Activated naive CD4-positive, alpha-beta T cell treated with anti-CD3 and anti-CD28 coated beads, Interleukin-2, amount 50 U/mL, for 72 hours (primary cell): ENCODE results near the gene SLC22A1. TPM values are rescaled to one million over a fixed set of nuclear protein-coding genes. Genes with fewer than 3 reads are reported as not detected.
"Not testable (repeated sequence)": the region's sequence is repeated elsewhere in the genome, so short reads cannot be mapped to it uniquely, and the experiment has no call there.

Source experiments
- ATAC-seq, 2 donors: fragments of 150-1000 bp; cut with Tn5 transposase; 2 replicates each; pipeline ENCODE4 v1.10.0; 2021; ENCODE audit warnings: mild to moderate bottlenecking in 2 of 2, moderate library complexity in 2 of 2
- DNase-seq, 2 donors: peaks; one replicate each; pipeline ENCODE4 v3.0.0; 2021 to 2022; ENCODE audit warnings: low spot score in 2 of 2
- H3K27ac Mint-ChIP-seq, 2 donors: one replicate each; pipeline ENCODE4 v1.8.0; 2022; ENCODE audit warnings: mild to moderate bottlenecking in 2 of 2, mixed read lengths in 2 of 2
- H3K36me3 Mint-ChIP-seq, 2 donors: one replicate each; pipeline ENCODE4 v1.8.0; 2022; ENCODE audit warnings: mixed read lengths in 2 of 2
- H3K9me3 Mint-ChIP-seq, 2 donors: one replicate each; pipeline ENCODE4 v1.8.0; 2022; ENCODE audit warnings: mixed read lengths in 2 of 2
- total RNA-seq, 2 donors: library from RNA; stranded (reverse); gene quantifications; one replicate each; pipeline ENCODE4 v1.2.3, GENCODE V29; 2022

Gene SLC22A1
- total RNA-seq, 2 donors from 2014 or later: 1.2 TPM; not detected in 1

DNA sequence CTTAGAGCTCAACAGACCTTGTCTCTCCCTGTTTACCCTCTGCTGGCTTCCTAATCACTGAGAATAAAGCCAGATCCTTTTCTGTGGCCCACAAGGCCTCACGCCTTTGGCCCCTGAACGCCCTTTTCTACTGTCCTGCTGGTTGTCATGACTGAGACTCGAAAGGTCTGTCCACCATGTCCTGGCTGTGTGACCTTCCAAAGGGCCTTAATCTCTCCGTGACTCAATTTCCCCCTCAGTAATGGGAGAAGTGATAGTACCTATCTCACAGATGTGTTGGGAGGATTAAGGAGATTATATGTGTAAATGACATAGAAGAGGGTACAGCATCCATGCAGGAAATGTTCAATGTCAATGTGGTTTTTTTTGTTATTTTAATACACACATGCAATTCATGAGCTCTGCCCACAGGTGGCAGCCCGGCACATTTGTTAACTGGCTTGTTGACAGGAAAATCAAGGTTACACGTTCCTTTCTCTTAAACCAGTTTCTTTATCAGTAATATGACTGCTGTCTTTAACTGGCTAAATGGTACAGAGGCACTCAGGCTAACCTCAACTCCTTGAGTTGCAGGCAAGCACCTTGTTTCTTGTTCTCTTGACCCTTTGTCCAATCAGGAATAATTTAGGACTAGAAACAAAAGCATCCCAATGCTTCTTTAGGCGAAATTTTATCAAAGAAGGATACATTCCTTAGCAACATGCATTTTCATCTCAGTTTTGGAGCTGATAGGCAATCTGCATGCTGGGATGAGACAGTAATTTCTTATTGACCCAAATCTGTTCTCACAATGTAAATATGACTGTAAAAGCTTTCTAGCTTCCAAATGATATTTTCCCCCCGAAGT lies 16.6 kb downstream of the SLC22A1 start:
- DNase-seq: peak in 1 of 2 donors; percentile 69
- Mint-ChIP-seq H3K9me3 (no peaks in the 10 kb centered on the region), H3K27ac (no peak overlapping the region), H3K36me3 (peaks cover 0 to 4% of the 10 kb centered on the region in 2 donors)
- ATAC-seq: peak; percentile 38 to 66

DNA sequence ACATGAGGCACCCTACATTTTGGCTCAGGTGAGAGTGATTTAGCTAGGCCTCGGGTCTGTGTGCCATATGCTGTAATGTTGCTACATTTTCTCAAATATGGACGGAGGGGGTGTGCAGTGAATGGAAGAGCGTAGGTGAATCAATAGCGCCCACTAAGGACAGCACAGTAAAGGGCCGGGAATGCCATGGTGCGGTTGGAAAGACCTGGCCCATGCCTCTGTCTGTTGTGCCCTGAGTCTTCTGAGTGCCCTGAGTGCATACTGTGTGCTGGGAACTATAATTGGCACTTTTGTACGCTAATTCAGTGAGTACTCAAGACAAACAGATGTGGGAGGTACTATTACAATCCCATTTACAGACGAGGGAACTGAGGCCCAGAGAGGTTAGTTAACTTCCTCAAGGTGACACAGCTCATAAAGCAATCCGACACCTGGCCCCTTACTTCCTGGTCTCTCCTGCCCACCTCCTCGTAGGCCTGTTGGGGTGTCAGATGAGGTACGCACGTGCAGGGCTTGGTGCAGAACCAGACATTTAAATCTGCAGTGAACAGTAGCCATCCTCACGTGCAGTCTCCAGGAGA lies 17.3 kb downstream of the SLC22A1 start:
- peaks cover 0 to 2% of the 10 kb centered on the region in 2 donors for H3K9me3 Mint-ChIP-seq
- H3K36me3 Mint-ChIP-seq: no peaks in the 10 kb centered on the region
- H3K27ac Mint-ChIP-seq: no peak overlapping the region
- peak in 1 of 2 donors; percentile 10 for ATAC-seq
- no peak for DNase-seq

DNA sequence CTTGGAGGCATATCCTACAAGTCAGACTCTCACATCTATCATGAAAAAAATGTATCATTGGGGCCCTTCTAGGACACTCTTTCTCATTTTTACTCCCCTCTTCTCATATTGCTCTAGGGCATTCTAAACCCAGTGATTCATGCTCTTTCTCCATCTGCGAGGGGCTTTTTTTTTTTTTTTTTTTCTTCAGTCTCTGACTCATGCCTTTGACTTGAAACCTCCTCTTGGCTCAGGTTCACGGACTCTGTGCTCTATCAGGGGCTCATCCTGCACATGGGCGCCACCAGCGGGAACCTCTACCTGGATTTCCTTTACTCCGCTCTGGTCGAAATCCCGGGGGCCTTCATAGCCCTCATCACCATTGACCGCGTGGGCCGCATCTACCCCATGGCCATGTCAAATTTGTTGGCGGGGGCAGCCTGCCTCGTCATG lies 17.8 kb downstream of the SLC22A1 start:
- DNase-seq (no peak), ATAC-seq (peak; percentile 54 to 85)
- H3K9me3 Mint-ChIP-seq: peaks cover 0 to 7% of the 10 kb centered on the region in 2 donors
- H3K27ac Mint-ChIP-seq: no peak overlapping the region
- H3K36me3 Mint-ChIP-seq: no peaks in the 10 kb centered on the region

DNA sequence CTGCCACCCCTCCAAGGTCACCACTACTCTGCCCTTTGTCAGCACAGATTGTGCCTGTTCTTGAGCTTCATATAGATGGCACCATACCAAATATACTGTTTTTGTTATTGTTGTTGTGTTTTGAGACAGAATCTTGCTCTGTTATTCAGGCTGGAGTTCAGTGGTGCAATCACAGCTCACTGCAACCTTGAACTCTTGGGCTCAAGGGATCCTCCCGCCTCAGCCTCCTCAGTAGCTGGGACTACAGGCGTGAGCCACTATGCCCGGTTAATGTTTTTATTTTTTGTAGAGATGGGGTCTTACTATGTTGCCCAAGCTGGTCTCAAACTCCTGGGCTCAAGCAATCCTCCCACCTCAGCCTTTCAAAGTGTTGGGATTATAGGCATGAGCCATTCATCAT lies 18.9 kb downstream of the SLC22A1 start:
- H3K36me3 Mint-ChIP-seq, ATAC-seq, DNase-seq, H3K27ac Mint-ChIP-seq, H3K9me3 Mint-ChIP-seq: not testable (repeated sequence)

DNA sequence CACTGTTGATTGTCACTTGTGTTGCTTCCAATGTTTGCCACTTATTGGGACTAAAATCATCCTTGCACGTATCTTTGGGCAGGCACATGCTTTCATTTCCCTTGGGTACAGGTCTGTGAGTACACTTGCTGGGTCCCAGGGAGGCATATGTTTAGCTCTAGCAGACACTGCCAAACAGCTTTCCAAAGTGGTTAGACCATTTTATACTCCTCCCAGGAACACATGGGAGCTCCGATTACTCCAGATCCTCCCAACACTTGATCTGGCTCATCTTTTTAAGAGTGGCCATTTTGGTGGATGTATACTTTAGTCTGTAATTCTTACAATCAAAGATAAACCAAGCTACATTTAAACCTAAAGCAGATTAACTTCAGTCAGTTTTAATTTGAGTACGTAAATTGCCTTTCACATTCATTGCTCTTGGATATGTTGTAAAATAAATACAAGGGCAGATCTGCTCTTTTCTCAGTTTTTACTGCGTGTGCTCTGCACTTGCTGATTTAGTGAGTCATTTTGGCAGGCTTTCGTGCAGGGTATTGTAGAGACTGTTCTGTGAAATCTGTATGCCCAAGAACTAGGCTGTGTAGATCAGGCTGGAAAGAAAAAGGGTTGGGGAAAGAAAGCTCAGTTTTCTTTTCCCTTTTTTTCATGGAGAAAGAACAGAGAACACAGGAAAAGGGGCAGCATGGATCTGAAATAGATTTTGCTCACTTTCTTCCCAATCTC lies 19.5 kb downstream of the SLC22A1 start:
- peaks cover 0 to 9% of the 10 kb centered on the region in 2 donors for H3K9me3 Mint-ChIP-seq
- ATAC-seq (no peak), DNase-seq (no peak)
- H3K27ac Mint-ChIP-seq: no peak overlapping the region
- H3K36me3 Mint-ChIP-seq: no peaks in the 10 kb centered on the region

DNA sequence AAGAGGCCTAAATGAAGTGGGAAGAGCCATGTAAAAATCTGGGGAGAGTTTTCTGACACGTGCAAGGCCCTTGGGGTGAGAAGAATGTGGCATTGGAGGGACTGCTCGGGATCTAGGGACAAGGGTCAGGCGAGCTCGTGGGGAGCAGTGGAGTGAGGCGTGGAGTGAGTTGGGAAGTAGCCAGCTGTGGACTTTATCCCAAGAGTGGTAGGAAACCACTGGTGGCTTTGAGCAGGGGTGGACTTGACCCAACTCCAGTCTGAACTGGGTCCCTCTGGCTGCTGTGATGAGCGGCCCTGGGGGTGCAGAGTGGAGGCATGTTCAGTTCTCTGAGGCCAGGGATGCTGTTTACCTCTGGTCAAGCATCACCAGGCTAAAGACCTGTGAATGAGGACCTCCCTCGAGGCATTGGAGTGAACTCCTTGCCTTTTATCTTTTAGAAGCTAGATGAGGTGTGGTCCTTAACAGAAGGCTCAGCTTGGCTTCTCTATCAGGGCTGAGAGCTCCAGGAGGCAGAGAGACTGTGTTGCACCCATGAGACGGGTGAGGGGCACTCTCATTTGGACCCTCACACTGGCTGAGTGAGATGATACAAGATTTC lies 20.6 kb downstream of the SLC22A1 start:
- DNase-seq (no peak), ATAC-seq (no peak)
- Mint-ChIP-seq H3K36me3 (no peaks in the 10 kb centered on the region), H3K9me3 (peaks cover 0 to 9% of the 10 kb centered on the region in 2 donors), H3K27ac (no peak overlapping the region)

DNA sequence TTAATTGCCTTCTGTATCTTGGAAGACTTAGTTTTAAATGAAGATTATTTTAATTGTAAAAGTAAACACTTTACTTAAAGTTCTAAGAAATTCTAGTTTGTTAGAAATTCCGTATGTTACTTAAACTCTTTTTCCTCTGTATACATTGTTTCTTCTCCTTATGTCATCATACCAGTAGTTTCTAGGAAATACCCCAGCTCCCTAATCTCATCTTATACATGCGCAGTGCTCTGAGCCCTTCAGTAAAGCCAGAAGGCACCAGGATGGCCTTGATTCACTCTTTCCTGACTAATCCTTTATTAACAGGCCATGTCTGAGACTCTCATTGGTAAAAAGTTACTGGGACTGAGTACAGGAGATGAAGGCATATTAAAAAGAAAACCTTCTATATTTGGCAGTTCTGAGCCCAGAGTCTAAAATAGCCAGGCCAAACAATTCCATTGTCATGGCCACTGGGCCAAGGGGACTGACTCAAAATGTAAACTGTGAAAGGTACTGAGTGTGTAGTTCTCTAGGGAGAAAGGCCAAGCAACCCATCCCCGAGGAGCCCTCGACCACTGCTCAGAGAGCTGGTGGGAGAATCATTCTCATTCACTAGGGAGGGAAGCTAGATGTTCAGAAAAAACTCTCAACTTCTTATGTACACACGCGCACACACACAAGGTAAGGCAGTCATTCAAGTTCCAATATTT lies 25.0 kb downstream of the SLC22A1 start:
- no peak for ATAC-seq
- no peak for DNase-seq
- H3K27ac Mint-ChIP-seq: no peak overlapping the region
- peaks cover 5 to 9% of the 10 kb centered on the region in 2 donors for H3K9me3 Mint-ChIP-seq
- peaks cover 0 to 4% of the 10 kb centered on the region in 2 donors for H3K36me3 Mint-ChIP-seq

DNA sequence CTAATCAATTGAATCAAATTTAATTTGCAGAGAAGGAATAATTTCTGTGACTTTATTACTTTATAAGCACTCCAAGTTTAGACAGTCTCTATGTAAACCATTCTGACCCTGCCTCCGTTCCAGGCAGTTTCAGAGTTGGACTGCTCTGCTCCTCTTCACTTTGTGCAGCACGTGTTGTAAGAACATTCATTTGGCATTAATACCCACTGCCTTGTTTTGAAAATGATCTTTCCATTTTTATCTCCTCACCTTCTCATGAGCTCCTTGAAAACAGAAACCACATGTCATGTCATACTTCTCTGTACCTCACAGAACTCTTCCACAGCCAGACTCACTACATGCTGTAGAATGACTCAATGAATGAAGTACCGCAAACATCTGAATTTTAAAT lies 25.5 kb downstream of the SLC22A1 start:
- peaks cover 0 to 6% of the 10 kb centered on the region in 2 donors for H3K36me3 Mint-ChIP-seq
- H3K9me3 Mint-ChIP-seq: peaks cover 5 to 9% of the 10 kb centered on the region in 2 donors
- no peak for ATAC-seq
- DNase-seq: no peak
- no peak overlapping the region for H3K27ac Mint-ChIP-seq

DNA sequence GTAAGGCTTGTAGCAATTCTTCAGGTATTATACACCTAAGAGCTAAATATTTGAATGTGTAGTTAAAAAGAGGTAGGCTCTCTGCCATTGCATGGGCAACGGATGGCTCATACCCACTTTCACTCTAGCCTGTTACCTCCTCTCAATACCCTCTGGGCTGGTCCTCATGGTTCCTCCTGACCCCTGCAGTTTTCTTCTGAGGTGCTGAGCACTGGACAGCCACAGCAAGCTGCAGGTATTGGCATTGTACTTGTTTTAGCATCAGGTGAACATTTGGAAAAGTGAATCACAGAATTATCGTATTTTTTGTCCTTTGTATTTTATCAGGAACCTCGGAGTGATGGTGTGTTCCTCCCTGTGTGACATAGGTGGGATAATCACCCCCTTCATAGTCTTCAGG lies 32.9 kb downstream of the SLC22A1 start:
- peaks cover 0 to 6% of the 10 kb centered on the region in 2 donors for H3K36me3 Mint-ChIP-seq
- peaks cover 5 to 10% of the 10 kb centered on the region in 2 donors for H3K9me3 Mint-ChIP-seq

DNA sequence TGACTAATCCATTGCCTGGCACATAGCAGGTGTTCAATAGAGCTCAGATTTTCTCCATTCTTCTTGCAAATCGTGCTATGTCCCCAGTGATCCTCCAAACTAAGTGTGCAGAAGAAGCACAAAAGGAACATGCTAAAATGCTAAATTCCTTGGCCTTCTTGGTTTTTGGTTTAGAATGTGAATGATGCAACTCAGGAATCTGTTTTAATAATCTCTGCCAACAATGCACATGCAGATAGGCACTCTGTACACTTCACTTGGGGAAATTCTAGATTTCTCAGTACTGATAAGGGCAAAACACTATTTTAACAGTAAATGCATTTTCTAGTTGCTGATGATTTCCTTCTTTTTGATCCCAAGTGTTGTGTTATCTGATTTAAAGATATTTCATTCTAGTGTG lies 35.2 kb downstream of the SLC22A1 start:
- no peak overlapping the region for H3K27ac Mint-ChIP-seq
- ATAC-seq: no peak
- H3K9me3 Mint-ChIP-seq: peaks cover 0 to 10% of the 10 kb centered on the region in 2 donors
- no peaks in the 10 kb centered on the region for H3K36me3 Mint-ChIP-seq
- no peak for DNase-seq

More for the DNA sequence above, 32.9 kb downstream of the SLC22A1 start:
- no peak for ATAC-seq
- H3K27ac Mint-ChIP-seq: no peak overlapping the region
- DNase-seq: no peak

DNA sequence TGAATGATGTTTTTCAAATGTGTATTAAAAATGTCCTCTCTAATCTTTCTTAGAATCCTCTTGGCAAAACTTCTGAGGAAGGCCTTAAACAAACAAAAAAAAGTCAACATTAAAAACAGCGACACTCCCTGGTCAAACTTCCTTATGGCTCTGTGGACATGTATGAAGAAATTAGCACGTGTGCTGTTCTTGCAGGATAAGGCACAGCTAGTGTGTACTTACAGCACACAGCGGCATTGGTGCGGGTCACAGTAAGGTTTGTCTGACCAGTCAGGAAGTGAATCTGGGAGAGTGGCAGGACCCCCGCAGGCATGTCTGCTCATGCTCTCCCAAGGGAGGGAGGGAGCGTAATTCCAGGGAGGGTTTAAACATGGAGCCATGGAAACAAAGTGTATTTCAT lies 38.8 kb downstream of the SLC22A1 start:
- Mint-ChIP-seq H3K9me3 (peaks cover 0 to 4% of the 10 kb centered on the region in 2 donors), H3K27ac (no peak overlapping the region), H3K36me3 (no peaks in the 10 kb centered on the region)
- DNase-seq (no peak), ATAC-seq (no peak)

DNA sequence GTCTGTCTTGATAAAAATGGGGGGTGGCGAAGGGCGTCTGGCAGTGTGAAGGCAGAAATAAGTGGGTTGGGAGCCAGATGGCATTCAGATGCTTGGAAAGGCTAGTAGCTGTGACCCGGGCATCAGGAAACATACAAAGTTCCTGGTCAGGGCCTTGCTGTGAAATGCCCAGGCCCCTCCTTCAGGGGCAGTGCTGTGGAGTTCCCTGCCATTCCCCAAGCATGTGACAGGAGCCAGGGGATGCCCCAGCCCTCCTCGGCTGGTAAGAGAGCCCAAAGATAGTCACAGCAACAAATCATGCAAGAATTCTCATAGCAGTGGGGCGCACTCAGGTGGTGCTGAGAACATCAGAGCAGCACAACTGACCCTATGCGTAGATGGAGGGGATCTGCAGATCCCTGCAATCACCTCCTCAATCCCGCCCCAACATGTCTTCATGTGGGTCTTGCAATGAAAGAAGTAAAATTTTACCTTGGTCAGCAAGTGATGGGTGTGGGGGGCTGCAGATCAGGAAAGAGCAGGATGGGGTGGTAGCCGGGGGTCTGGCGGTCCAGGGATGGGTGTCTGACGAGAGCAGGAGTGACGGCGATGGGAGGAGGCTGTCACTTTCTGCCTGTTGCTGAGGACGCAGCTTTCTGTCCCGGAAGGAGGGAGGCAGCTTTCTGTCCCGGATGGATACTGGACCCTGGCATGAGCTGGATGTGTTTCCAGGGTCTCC lies 39.5 kb downstream of the SLC22A1 start:
- DNase-seq (no peak), ATAC-seq (no peak)
- H3K36me3 Mint-ChIP-seq: no peaks in the 10 kb centered on the region
- H3K9me3 Mint-ChIP-seq: peaks cover 0 to 4% of the 10 kb centered on the region in 2 donors
- H3K27ac Mint-ChIP-seq: no peak overlapping the region

DNA sequence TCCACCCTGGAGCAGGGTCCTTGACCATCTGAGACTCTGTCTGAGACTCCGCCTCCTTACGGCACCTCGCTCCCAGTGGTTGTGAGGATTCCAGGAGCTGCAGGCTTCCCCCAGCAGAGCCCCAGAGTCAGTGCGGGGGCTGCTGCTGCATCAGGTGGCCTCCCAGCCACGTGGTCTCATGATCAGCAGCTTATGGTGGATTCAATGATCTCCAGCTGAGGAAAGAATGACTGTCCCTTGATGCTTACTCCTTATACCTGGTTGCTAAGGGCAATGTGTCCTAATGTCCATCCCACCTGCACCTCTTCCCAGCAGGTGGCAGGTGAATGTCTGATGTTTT lies 40.0 kb downstream of the SLC22A1 start:
- H3K27ac Mint-ChIP-seq: no peak overlapping the region
- no peak for DNase-seq
- no peak for ATAC-seq
- H3K9me3 Mint-ChIP-seq: peaks cover 0 to 4% of the 10 kb centered on the region in 2 donors
- no peaks in the 10 kb centered on the region for H3K36me3 Mint-ChIP-seq

DNA sequence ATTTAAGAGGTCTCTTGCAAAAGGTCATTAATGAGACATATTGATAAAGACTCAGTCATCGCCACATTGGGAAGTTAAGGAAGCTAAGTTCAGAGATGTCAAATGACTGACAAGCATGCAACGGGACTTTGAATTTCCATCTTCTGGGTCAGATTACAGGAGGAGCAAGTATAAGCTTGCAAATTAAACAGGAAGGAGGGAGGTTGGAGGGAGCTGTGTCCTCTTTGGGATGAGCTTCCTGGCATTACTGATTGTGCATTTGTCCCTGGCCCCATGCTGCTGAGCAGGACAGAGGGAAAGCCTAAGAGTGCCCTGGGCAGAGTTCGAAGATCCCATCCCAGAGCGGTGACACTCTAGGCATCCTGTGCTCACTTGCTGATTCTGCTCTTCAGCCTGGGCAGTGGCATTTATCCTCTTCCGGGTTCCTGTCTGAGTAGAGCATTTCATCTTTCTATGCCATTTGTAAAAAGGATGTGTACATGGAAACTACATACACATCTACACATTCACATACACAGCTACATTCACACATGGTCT lies 40.5 kb downstream of the SLC22A1 start:
- Mint-ChIP-seq H3K36me3 (no peaks in the 10 kb centered on the region), H3K27ac (no peak overlapping the region), H3K9me3 (peaks cover 0 to 4% of the 10 kb centered on the region in 2 donors)
- no peak for ATAC-seq
- DNase-seq: no peak

DNA sequence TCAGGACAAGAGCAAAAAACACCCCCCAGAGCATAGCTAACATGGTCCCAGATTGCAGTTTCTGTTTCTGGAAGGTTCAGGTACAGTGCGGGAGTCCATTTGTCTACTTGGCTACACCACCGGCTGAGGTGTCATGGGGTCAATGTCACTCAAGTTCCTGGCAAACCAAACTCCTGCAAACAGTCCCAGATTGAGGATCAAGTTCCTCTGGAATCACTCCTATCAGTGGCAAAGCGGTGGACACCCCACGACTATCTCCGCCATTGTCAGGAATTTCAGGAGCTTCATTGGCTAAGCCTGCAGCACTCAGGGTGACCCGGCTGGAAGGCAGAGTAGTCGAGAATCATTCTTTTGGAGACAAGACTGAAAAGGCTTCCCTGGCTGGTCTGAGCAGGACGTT lies 41.8 kb downstream of the SLC22A1 start:
- Mint-ChIP-seq H3K9me3 (peaks cover 0 to 4% of the 10 kb centered on the region in 2 donors), H3K27ac (no peak overlapping the region), H3K36me3 (no peaks in the 10 kb centered on the region)
- no peak for ATAC-seq
- DNase-seq: no peak

DNA sequence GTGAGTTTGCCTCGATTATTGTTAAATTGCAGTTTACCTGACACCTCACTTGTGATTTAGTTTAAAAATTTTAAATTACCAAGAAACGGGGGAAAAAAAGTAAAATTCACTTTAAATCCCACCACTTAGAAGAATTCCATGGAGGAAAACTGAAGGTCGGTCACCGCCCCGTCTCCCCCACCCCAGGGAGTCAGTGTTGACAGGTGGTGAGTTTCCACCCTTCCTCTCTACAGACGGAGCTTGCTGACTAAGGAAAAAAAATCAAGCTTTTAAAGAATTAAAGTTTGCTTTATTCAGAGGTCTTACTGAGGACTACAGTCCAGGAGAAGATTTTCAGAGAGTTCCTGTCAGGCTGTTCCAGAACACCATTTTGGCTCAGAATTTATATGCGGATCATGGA lies 42.3 kb downstream of the SLC22A1 start:
- ATAC-seq (no peak), DNase-seq (no peak)
- Mint-ChIP-seq H3K36me3 (no peaks in the 10 kb centered on the region), H3K27ac (no peak overlapping the region), H3K9me3 (peaks cover 0 to 4% of the 10 kb centered on the region in 2 donors)
